ENCODE measurements around the gene RNF41. TPM values are rescaled to one million over a fixed set of nuclear protein-coding genes. Genes with fewer than 3 reads are reported as not detected.

Gene RNF41
- total and polyA plus RNA-seq, 2 of the 13 experiments (the other 11 are each of a cell fraction or from before 2014, with no cell fraction given): 27.1 to 39.4 TPM

DNA sequence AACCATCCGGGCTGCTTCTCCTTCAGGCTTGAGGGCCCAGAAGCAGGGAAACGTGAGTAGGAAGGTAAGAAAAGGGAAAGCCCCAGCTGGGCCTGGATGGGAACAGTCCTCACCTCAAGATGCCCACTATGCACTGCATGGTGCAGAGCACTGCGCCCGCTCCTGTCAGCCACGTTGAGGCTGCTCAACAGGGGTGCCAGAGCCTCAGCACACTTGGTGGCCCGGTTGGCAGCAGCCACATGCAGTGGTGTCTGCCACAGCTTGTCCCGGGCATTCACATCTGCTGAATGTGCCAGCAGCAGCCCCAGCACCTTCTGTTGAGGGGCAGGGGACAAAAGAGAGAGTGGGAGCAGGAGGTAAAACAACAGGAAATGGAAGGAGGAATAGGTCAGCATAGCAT, 33.9 kb upstream of the RNF41 start:
- intact Hi-C loops (cut with micrococcal nuclease; ENCODE audit: unreplicated experiment): loop anchor here (5.0 kb wide), 1 partner anchor 33 kb away; the partner anchor contains the start of genes NABP2 and RNF41
- no peak for ATAC-seq
- Histone ChIP-seq H3K4me2 (ENCODE audit: low read depth, low read length) (no peak overlapping the region), H3K27ac (ENCODE audit: extremely low read length, insufficient read depth, low read length) (no peak overlapping the region), H4K20me1 (ENCODE audit: insufficient read depth, low read length) (no peaks in the 10 kb centered on the region), H3K27me3 (ENCODE audit: control insufficient read depth in 1 of 2, insufficient read depth in 2 of 2, low read length in 2 of 2) (no peaks in the 10 kb centered on the region), H3K4me3 (replicated peaks in 1 of 3; ENCODE audit: insufficient read depth in 1 of 3, low read depth in 2 of 3, low read length in 3 of 3) (no peak overlapping the region), H3K36me3 (replicated peaks in 1 of 2; ENCODE audit: control insufficient read depth in 1 of 2, insufficient read depth in 2 of 2, low read length in 2 of 2) (peaks cover 20 to 40% of the 10 kb centered on the region in 2 experiments), H2AFZ (ENCODE audit: low read length) (no peak overlapping the region), H3K9me3 (ENCODE audit: low read length) (no peaks in the 10 kb centered on the region), H3K79me2 (ENCODE audit: insufficient read depth, low read length) (peaks cover 10% of the 10 kb centered on the region), H3K4me1 (ENCODE audit: insufficient read depth, low read length) (peaks cover 21% of the 10 kb centered on the region), H3K9ac (ENCODE audit: insufficient read depth, low read depth, low read length) (no peak overlapping the region)
- BruUV-seq (replicated peaks): TSS peak; percentile 45
- ChIA-PET CTCF (ENCODE audit: low intra/inter-chr PET ratio, low total read pairs) (no interaction called here), POLR2A (interaction anchor here (0.7 to 3.5 kb wide), 3 partner anchors 11 to 24 kb away, joined by 3 to 24 read pairs (median 8); partner anchors contain the start of gene COQ10A)
- FAIRE-seq: no peak
- DNase-seq (ENCODE audit: low spot score): no peak
- in situ Hi-C loops (cut with HindIII; ENCODE audit: extremely low pct_ligation_motif_present, low pct_unique_long_range_greater_than_20kb): loop anchor here (5.0 kb wide), 2 partner anchors 33 to 63 kb away; partner anchors contain the start of genes NABP2 and RNF41
- 96% methylated on average over 7 of the region's 7 CpGs for WGBS (ENCODE audit: low lambda C conversion rate)
- no peak for TF ChIP-seq JUND (CRISPR knock-in tag; IDR thresholded peaks at IDR 0.05)
- TF ChIP-seq ZFP36L2 (CRISPR knock-in tag; IDR thresholded peaks at IDR 0.05): no peak
- no peak for TF ChIP-seq ZSCAN29 (CRISPR knock-in tag; conservative IDR thresholded peaks at IDR 0.05)
- TF ChIP-seq RARG (CRISPR knock-in tag; IDR thresholded peaks at IDR 0.05; ENCODE audit: low read depth): no peak
- no peak for TF ChIP-seq SRSF9 (IDR thresholded peaks at IDR 0.05; ENCODE audit: borderline replicate concordance, insufficient read depth, low read depth, low read length, poor library complexity, severe bottlenecking)
- TF ChIP-seq CBX1 (IDR thresholded peaks at IDR 0.05; ENCODE audit: low read depth): no peak
- no peak for TF ChIP-seq MXI1 (IDR thresholded peaks at IDR 0.05; ENCODE audit: borderline replicate concordance, low read depth, low read length)
- no peak for TF ChIP-seq STAT5B (CRISPR knock-in tag; IDR thresholded peaks at IDR 0.05)
- TF ChIP-seq HNF4G (IDR thresholded peaks at IDR 0.05; ENCODE audit: borderline replicate concordance, low read depth, low read length): no peak
- no peak for TF ChIP-seq HNF4G (CRISPR knock-in tag; IDR thresholded peaks at IDR 0.05; ENCODE audit: borderline replicate concordance, low read depth)

DNA sequence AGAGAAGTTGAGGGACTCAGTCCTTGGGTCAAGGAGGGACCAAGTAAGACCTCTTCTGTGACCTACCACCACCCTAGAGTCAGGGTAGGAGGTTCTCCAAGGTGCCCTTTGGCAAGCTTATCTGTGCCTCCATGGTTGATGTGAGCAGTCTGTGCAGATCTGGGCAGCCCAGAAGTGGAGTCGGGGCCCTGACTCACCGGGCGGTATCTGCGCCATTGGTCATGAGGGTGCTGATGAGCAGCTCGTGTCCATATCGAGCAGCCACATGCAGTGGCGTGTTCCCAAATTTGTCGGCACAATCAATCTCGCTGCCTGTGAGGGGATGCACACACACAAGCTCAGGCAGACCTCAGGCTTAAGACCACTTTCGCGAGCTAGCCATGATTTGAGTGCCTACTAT, 31.4 kb upstream of the RNF41 start:
- BruUV-seq (replicated peaks): no TSS peak
- intact Hi-C loops (cut with micrococcal nuclease; ENCODE audit: unreplicated experiment) (no loop called here), in situ Hi-C loops (cut with HindIII; ENCODE audit: extremely low pct_ligation_motif_present, low pct_unique_long_range_greater_than_20kb) (no loop called here)
- peaks cover 29 to 50% of the 10 kb centered on the region in 2 experiments for H3K36me3 ChIP-seq (replicated peaks in 1 of 2; ENCODE audit: control insufficient read depth in 1 of 2, insufficient read depth in 2 of 2, low read length in 2 of 2)
- ATAC-seq: no peak
- H3K27ac ChIP-seq (ENCODE audit: extremely low read length, insufficient read depth, low read length): no peak overlapping the region
- ChIA-PET CTCF (ENCODE audit: low intra/inter-chr PET ratio, low total read pairs) (no interaction called here), POLR2A (interaction anchor here (1.4 kb wide), 1 partner anchor 22 kb away, joined by 4 read pairs; no protein-coding TSS in a partner anchor)
- peaks cover 17% of the 10 kb centered on the region for H3K4me1 ChIP-seq (ENCODE audit: insufficient read depth, low read length)
- DNase-seq (ENCODE audit: low spot score): no peak
- H2AFZ ChIP-seq (ENCODE audit: low read length): no peak overlapping the region
- no peak for TF ChIP-seq SALL1 (CRISPR knock-in tag; IDR thresholded peaks at IDR 0.05)
- TF ChIP-seq POLR2A (IDR thresholded peaks at IDR 0.05; ENCODE audit: insufficient read depth in 1 of 2, low read depth in 2 of 2, low read length in 2 of 2): peak in 1 of 2 experiments; percentile 24; a peak in 1 of 4 replicates
- TF ChIP-seq, protein P1, sequence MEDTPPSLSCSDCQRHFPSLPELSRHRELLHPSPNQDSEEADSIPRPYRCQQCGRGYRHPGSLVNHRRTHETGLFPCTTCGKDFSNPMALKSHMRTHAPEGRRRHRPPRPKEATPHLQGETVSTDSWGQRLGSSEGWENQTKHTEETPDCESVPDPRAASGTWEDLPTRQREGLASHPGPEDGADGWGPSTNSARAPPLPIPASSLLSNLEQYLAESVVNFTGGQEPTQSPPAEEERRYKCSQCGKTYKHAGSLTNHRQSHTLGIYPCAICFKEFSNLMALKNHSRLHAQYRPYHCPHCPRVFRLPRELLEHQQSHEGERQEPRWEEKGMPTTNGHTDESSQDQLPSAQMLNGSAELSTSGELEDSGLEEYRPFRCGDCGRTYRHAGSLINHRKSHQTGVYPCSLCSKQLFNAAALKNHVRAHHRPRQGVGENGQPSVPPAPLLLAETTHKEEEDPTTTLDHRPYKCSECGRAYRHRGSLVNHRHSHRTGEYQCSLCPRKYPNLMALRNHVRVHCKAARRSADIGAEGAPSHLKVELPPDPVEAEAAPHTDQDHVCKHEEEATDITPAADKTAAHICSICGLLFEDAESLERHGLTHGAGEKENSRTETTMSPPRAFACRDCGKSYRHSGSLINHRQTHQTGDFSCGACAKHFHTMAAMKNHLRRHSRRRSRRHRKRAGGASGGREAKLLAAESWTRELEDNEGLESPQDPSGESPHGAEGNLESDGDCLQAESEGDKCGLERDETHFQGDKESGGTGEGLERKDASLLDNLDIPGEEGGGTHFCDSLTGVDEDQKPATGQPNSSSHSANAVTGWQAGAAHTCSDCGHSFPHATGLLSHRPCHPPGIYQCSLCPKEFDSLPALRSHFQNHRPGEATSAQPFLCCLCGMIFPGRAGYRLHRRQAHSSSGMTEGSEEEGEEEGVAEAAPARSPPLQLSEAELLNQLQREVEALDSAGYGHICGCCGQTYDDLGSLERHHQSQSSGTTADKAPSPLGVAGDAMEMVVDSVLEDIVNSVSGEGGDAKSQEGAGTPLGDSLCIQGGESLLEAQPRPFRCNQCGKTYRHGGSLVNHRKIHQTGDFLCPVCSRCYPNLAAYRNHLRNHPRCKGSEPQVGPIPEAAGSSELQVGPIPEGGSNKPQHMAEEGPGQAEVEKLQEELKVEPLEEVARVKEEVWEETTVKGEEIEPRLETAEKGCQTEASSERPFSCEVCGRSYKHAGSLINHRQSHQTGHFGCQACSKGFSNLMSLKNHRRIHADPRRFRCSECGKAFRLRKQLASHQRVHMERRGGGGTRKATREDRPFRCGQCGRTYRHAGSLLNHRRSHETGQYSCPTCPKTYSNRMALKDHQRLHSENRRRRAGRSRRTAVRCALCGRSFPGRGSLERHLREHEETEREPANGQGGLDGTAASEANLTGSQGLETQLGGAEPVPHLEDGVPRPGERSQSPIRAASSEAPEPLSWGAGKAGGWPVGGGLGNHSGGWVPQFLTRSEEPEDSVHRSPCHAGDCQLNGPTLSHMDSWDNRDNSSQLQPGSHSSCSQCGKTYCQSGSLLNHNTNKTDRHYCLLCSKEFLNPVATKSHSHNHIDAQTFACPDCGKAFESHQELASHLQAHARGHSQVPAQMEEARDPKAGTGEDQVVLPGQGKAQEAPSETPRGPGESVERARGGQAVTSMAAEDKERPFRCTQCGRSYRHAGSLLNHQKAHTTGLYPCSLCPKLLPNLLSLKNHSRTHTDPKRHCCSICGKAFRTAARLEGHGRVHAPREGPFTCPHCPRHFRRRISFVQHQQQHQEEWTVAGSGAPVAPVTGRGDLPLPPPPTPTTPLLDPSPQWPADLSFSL (CRISPR knock-in tag; IDR thresholded peaks at IDR 0.05): no peak
- no peak for TF ChIP-seq ZNF354B (CRISPR knock-in tag; IDR thresholded peaks at IDR 0.05)
- TF ChIP-seq MEF2D (CRISPR knock-in tag; IDR thresholded peaks at IDR 0.05): no peak
- H3K79me2 ChIP-seq (ENCODE audit: insufficient read depth, low read length): peaks cover 10% of the 10 kb centered on the region
- no peaks in the 10 kb centered on the region for H4K20me1 ChIP-seq (ENCODE audit: insufficient read depth, low read length)
- H3K4me3 ChIP-seq (replicated peaks in 1 of 3; ENCODE audit: insufficient read depth in 1 of 3, low read depth in 2 of 3, low read length in 3 of 3): no peak overlapping the region
- H3K9me3 ChIP-seq (ENCODE audit: low read length): no peaks in the 10 kb centered on the region
- no peak overlapping the region for H3K9ac ChIP-seq (ENCODE audit: insufficient read depth, low read depth, low read length)
- no peak overlapping the region for H3K4me2 ChIP-seq (ENCODE audit: low read depth, low read length)
- FAIRE-seq: no peak
- WGBS (ENCODE audit: low lambda C conversion rate): 100% methylated on average over 2 of the region's 11 CpGs
- H3K27me3 ChIP-seq (ENCODE audit: control insufficient read depth in 1 of 2, insufficient read depth in 2 of 2, low read length in 2 of 2): no peaks in the 10 kb centered on the region

All from HepG2 (cell line).